Measurements from ENCODE around the gene WDR33.

- TF ChIP-seq CTCF (IDR thresholded peaks at IDR 0.05) (no peak), POLR2A (IDR thresholded peaks at IDR 0.05) (no peak)
Measured at GRCh38 chr2:127665267-127665893, 145.6 kb downstream of the WDR33 start.
